MG63 (cell line): Measurements from ENCODE around the gene NUBPL. TPM values are rescaled to one million over a fixed set of nuclear protein-coding genes. Genes with fewer than 3 reads are reported as not detected.
"Not testable (repeated sequence)": the region's sequence is repeated elsewhere in the genome, so short reads cannot be mapped to it uniquely, and the experiment has no call there.

Experiments
- DNase-seq: peaks from one replicate; pipeline ENCODE4 v3.0.0-alpha.2; 2020
- H3K27me3 ChIP-seq: fragments of 250-450 bp; sonication (Bioruptor Pico); 2 replicates; pipeline ENCODE4 v1.5.1; 2020; ENCODE audit warnings: mild to moderate bottlenecking, moderate library complexity
- H3K36me3 ChIP-seq: fragments of 250-450 bp; sonication (Bioruptor Pico); 2 replicates; pipeline ENCODE4 v1.5.1; 2020; ENCODE audit warnings: mild to moderate bottlenecking, moderate library complexity
- H3K4me3 ChIP-seq: fragments of 250-450 bp; sonication (Bioruptor Pico); 2 replicates; pipeline ENCODE4 v1.5.1; 2020; ENCODE audit warnings: mild to moderate bottlenecking, moderate library complexity
- H3K9me3 ChIP-seq: fragments of 250-450 bp; sonication (Bioruptor Pico); 2 replicates; pipeline ENCODE4 v1.5.1; 2020; ENCODE audit warnings: mild to moderate bottlenecking, moderate library complexity
- total RNA-seq: library from RNA; depleted of rRNA; stranded (reverse); fragments of >200 nt; shearing (Covaris generic); gene quantifications from 2 replicates; pipeline ENCODE4 v1.2.3, GENCODE V29; 2014; ENCODE audit warnings: low replicate concordance

The NUBPL gene
- total RNA-seq, 1 experiment from 2014 or later, result 20.6 TPM

DNA sequence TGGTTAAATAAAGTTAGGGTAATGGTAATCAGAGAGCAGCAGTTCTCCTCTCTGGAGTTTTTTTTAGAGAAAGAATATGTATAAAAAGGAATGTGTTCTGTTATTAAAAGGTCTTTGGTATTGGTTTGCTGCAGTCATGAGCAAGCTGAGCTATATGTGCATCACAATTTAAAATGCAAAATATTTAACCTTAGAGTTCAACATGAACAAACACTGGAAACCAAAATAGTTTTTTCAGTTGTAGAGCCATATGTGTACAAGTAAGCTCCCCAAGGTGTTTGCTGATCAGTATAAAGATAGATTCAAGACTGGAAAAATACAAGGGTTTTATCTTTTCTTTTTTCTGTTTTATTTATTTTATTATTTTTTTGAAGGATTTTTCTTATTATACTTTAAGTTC lies 245.0 kb downstream of the NUBPL start:
- no peak for DNase-seq
- H3K36me3 ChIP-seq, result no peaks in the 10 kb centered on the region
- no peak overlapping the region for H3K4me3 ChIP-seq
- H3K9me3 ChIP-seq, result no peaks in the 10 kb centered on the region
- no peaks in the 10 kb centered on the region for H3K27me3 ChIP-seq

DNA sequence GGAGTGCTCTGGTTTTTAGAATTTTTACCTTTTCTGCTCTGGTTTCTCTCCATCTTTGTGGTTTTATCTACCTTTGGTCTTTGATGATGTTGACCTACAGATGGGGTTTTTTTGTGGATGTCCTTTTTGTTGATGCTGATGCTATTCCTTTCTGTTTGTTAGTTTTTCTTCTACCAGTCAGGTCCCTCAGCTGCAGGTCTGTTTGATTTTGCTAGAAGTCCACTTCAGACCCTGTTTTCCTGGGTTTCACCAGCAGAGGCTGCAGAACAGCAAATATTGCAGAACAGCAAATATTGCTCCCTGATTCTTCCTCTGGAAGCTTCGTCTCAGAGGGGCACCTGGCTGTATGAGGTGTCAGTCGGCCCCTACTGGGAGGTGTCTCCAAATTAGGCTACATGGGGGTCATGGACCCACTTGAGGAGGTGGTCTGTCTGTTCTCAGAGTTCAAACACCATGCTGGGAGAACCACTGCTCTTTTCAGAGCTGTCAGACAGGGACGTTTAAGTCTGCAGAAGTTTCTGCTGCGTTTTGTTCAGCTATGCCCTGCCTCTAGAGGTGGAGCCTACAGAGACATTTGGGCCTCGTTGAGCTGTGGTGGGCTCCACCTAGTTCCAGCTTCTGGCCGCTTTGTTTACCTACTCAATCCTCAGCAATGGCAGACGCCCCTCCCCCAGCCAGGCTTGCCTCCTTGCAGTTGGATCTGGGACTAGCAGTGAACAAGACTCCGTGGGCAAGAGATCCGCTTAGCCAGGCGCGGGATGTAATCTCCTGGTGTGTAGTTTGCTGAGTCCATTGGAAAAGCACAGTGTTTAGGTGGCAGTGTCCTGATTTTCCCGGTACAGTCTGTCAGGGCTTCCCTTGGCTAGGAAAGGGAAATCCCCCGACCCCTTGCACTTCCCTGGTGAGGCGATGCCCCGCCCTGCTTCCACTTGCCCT lies 250.8 kb downstream of the NUBPL start:
- not testable (repeated sequence) for H3K4me3 ChIP-seq, H3K27me3 ChIP-seq, H3K9me3 ChIP-seq, H3K36me3 ChIP-seq, DNase-seq

DNA sequence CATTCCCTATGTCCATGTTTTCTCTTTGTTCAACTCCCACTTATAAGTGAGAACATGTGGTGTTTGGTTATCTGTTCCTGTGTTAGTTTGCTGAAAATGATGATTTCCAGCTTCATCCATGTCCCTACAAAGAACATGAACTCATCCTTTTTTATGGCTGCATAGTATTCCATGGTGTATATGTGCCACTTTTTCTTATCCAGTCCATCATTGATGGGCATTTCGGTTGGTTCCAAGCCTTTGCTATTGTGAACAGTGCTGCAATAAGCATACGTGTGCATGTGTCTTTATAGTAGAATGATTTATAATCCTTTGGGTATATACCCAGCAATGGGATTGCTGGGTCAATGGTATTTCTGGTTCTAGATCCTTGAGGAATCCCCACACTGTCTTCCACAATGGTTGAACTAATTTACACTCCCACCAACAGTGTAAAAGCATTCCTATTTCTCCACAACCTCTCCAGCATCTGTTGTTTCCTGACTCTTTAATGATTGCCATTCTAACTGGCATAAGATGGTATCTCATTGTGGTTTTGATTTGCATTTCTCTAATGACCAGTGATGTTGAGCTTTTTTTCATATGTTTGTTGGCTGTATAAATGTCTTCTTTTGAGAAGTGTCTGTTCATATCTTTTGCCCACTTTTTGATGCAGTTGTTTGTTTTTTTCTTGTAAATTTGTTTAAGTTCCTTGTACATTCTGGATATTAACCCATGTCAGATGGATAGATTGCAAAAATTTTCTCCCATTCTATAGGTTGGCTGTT lies 252.7 kb downstream of the NUBPL start:
- not testable (repeated sequence) for DNase-seq, H3K9me3 ChIP-seq, H3K36me3 ChIP-seq, H3K27me3 ChIP-seq, H3K4me3 ChIP-seq

DNA sequence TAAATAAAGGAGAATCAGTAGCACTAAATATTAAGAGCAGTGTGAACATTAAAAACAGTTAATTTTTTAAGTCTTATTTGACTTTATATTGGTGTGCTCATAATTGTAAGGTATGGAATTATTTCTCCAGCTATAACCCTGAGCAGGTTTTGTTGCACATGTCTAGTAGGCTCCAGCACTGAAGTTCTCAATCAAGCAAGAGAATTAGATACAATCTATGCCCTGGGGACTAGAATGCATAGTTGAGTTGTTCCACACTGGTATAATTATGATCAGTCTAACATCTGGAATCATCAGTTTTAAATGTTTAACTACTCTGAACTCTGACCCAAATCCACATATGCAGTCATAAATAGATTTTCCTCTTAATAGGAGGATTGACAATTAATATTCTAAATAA lies 258.1 kb downstream of the NUBPL start:
- no peak for DNase-seq
- no peaks in the 10 kb centered on the region for H3K36me3 ChIP-seq
- no peak overlapping the region for H3K4me3 ChIP-seq
- H3K27me3 ChIP-seq, result no peaks in the 10 kb centered on the region
- no peaks in the 10 kb centered on the region for H3K9me3 ChIP-seq

DNA sequence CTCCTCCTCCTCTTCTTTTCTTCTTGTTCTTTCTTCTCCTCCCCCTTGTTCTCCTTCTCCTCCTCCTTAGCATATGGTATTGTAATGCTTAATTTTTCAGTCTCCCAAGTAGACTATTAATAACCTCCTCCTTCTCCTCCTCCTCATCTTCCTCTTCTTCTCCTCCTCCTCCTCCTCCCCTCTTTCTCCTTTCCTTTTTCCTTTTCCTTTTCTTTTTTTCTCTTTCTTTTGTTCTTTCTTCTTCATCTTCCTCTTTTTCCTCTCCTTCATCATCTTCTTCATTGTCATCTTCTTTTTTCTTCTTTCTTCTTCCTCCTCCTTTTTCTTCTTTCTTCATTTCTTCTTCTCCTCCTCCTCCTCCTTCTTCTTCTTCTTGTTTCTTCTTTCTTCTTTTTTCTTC lies 264.3 kb downstream of the NUBPL start:
- Histone ChIP-seq H3K36me3 (no peaks in the 10 kb centered on the region), H3K9me3 (no peaks in the 10 kb centered on the region), H3K4me3 (no peak overlapping the region), H3K27me3 (no peaks in the 10 kb centered on the region)
- DNase-seq, result no peak

DNA sequence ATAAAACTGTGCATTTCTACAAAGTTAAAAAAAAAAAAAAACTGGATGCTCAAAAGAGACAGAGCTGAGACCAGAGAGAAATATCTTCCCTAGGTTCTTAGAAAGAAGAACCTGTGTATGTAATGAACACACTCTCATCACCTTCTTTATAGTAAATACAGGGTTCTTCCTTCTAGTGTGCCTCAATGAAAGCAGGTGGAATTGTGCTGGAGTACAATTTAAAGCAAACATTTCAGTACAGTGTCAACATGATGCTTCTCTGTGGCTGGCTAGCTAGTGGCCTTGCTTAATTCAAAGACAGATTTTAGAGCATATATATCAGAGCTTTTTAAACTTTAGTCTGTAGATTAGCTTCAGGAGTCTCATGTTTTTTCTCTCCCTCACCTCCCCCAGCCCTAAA lies 266.1 kb downstream of the NUBPL start:
- H3K9me3 ChIP-seq, result no peaks in the 10 kb centered on the region
- no peak overlapping the region for H3K4me3 ChIP-seq
- no peaks in the 10 kb centered on the region for H3K36me3 ChIP-seq
- no peaks in the 10 kb centered on the region for H3K27me3 ChIP-seq
- no peak for DNase-seq

DNA sequence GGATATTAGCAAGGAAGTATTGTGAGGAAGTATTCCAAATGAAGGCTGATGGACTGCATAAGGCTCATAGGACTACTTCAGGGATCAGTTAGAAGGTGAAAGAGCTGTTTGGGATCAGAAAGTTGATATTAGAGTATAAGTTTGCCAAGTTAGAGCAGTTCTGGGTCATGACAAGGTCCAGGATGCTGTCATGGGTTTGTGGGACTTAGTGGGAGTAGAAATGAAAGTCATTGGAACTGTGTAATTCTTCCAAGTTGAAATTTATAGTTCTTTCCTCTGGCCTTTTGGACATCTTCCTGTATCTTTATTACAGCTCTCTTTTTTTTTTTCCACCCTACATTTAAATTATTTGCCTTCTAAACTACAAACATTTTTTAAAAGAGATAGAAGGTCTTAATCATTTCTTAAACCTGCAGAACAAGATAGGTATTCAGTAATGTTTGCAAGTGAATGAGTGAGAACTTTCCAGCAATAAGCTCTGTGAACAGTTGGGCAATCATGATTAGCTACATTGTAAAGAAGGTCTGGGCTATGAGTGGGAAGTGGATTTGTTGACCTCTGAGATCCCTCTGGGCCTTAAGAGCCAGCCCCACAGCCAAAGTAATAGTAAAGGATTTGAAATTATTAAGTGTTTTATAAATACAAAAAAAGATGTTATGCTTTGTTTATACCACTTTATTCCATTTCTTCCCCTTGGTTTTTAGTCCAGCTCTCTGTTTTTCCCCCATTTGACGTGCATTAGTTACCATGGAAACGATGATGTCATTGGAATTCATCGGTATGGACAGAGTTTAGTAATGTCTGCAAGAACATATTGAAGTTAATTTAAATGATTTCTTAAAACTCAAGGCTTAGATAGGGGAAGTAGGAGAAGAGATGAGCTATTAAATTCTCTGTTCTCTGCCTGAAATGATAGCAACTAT lies 268.0 kb downstream of the NUBPL start:
- H3K9me3 ChIP-seq, result no peaks in the 10 kb centered on the region
- no peak overlapping the region for H3K4me3 ChIP-seq
- no peaks in the 10 kb centered on the region for H3K27me3 ChIP-seq
- no peaks in the 10 kb centered on the region for H3K36me3 ChIP-seq
- no peak for DNase-seq

DNA sequence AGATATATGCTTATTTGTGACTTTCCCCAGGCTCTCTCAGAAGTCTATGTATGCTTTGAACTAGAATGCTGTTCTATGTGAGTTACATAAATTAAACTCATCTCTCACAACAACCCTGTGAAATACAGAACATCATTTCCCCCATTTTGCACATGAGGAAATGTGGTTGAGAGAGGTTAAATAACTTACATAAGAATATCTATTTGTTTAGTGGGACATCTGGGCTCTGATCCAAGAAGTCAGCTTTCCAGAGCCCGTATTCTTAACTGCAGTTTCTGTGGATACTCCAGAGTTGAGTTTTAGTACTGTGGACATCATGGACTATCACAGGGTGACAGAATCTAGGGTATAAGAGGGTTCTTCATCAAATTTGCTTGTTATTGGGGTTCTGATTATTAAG lies 273.4 kb downstream of the NUBPL start:
- no peaks in the 10 kb centered on the region for H3K36me3 ChIP-seq
- H3K9me3 ChIP-seq, result no peaks in the 10 kb centered on the region
- no peak for DNase-seq
- no peak overlapping the region for H3K4me3 ChIP-seq
- H3K27me3 ChIP-seq, result no peaks in the 10 kb centered on the region

DNA sequence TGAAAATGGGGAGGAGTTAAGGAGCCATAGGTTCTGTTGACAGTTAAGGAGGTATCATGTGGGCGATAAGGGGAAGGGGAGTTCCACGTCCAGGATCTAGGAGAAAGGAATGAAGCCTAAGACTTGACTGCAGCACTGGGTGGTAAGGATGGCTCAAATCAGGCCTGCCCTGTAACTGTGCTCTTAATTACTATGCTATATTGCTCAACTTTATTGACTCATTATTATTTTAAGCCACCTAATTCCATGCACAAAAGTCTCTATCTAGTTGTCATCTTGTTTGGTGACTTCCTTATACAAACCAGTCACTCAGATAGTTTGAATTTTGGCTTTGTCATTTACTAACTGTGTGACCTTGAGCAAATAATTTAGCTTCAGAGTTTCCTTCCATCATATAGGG lies 273.8 kb downstream of the NUBPL start:
- H3K27me3 ChIP-seq, result no peaks in the 10 kb centered on the region
- no peak for DNase-seq
- H3K36me3 ChIP-seq, result no peaks in the 10 kb centered on the region
- no peak overlapping the region for H3K4me3 ChIP-seq
- H3K9me3 ChIP-seq, result no peaks in the 10 kb centered on the region

DNA sequence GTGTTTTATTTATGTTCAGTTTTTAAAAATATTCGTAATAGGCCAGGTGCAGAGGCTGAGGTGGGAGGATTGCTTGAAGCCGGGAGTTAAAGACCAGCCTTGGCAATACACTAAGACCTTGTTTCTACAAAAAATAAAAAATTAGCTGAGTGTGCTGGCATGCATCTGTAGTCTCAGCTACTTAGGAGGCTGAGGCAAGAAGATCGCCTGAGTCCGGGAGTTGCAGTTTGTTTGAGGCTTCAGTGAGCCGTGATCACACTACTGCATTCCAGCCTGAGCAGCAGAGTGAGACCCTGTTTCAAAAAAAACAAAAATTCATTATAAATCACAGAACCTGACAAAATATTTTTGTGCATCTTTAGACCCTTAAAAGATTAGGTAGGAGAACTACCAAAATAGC lies 275.8 kb downstream of the NUBPL start:
- Histone ChIP-seq H3K4me3 (no peak overlapping the region), H3K36me3 (no peaks in the 10 kb centered on the region), H3K9me3 (no peaks in the 10 kb centered on the region), H3K27me3 (no peaks in the 10 kb centered on the region)
- no peak for DNase-seq

DNA sequence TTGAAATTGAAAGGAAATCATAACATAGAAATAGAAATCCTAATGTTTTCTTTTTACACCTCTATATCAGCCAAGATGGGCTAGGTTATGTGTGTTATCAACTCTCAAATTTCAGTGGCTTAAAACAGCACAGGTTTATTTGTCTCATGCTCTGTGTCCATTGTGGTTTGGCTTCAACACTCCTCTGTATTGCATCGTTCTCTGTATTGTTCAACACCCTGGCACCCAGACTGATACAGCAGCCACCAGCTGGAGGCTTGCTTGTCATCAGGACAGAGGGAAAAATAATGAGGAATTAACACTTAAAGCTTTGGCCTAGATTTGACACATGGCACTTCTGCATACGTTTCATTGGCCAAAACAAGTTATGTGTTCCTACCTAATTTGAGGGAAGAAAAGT lies 281.7 kb downstream of the NUBPL start:
- H3K27me3 ChIP-seq, result no peaks in the 10 kb centered on the region
- no peak overlapping the region for H3K4me3 ChIP-seq
- no peaks in the 10 kb centered on the region for H3K36me3 ChIP-seq
- DNase-seq, result peak; percentile 3
- no peaks in the 10 kb centered on the region for H3K9me3 ChIP-seq

DNA sequence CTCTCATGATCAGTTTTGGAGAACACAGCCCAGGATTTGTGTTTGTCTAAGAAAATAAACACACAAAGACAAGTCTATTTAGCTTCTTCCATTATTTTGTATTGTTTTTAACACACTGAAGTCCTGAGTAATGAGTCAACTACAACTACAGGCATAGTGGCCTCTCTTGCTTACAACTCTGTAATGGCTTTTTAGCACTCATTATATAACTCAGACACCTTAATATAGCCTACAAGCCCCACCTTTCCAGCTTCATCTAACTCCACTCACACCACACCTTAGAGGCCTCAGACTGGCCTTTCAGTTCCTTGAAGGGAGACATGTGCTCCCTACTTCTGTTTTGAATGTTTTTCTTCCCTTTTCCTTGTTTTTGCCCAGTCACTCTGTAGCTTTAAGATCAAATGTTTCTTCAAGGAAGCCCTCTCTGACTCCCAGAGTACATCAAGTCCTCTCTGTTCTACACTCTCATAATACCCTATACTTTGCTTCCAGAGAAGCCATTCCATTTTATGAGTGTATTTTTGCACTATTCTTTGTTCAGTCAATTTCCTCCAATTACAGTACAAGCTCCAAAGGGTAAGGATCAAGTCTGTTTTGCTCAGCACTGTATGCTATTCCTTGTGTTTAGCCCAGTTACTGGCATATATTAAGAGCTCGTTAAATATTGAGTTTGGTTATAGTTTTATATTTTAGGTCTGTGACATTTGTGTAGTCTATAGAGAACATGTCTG lies 282.3 kb downstream of the NUBPL start:
- Histone ChIP-seq H3K27me3 (no peaks in the 10 kb centered on the region), H3K36me3 (no peaks in the 10 kb centered on the region), H3K4me3 (no peak overlapping the region), H3K9me3 (no peaks in the 10 kb centered on the region)
- no peak for DNase-seq

DNA sequence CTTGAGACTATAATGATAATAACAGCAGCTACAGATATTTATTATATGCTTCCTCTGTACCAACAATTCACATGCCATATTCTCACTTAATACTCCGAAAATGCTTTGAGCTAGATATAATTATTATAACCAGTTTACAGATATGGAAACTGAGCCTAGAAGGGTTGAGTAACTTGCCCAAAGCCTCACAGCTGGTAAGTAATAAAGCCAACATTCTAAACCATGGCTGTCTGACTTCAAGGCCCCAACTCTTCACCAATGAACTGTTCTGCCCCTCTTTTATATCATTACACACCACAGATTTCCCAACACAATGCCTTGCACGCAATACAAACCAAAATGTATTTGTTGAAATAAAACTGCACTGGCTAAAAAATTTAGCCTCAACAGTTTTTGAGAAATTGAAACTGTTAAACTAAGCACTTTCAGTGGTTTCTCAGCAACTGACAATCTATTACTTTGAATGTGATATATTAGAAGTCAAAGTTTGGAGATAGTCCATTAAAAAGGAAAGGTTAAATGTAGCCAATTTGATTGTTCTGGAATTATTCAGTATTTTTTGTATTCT lies 293.4 kb downstream of the NUBPL start:
- Histone ChIP-seq H3K4me3 (no peak overlapping the region), H3K9me3 (no peaks in the 10 kb centered on the region), H3K27me3 (no peaks in the 10 kb centered on the region), H3K36me3 (no peaks in the 10 kb centered on the region)
- DNase-seq, result no peak

DNA sequence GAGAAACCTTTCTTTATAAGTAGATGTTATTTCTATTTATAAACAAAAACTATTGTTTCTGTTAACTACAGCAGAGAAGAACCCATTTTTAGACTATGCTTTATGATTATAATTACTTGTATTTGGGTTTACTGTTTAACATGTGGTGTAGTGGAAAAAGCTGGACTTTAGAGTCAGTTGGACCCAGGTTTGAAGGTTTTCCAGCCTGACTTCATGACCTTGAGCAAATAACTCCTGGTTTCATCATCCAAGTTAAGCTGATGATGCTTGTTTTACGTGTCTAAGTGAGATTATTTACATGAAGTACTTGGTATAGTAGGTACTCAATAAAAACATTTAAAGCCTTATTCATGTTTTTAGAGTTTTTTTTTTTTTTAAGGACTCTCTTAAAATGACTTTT lies 294.1 kb downstream of the NUBPL start:
- no peak for DNase-seq
- Histone ChIP-seq H3K4me3 (no peak overlapping the region), H3K9me3 (no peaks in the 10 kb centered on the region), H3K27me3 (no peaks in the 10 kb centered on the region), H3K36me3 (no peaks in the 10 kb centered on the region)

DNA sequence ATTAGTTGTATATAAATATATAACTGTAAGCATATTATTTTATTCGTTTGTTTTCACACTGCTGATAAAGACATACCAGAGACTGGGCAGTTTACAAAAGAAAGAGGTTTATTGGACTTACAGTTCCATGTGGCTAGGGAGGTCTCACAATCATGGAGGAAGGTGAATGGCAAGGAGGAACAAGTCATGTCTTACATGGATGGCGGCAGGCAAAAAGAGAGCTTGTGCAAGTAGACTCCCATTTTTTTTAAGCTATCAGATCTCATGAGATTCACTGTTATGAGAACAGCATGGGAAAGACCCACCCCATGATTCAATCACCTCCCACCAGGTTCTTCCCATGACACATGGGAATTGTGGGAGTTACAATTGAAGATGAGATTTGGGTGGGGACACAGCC lies 294.8 kb downstream of the NUBPL start:
- not testable (repeated sequence) for H3K27me3 ChIP-seq, H3K9me3 ChIP-seq, DNase-seq, H3K4me3 ChIP-seq, H3K36me3 ChIP-seq

DNA sequence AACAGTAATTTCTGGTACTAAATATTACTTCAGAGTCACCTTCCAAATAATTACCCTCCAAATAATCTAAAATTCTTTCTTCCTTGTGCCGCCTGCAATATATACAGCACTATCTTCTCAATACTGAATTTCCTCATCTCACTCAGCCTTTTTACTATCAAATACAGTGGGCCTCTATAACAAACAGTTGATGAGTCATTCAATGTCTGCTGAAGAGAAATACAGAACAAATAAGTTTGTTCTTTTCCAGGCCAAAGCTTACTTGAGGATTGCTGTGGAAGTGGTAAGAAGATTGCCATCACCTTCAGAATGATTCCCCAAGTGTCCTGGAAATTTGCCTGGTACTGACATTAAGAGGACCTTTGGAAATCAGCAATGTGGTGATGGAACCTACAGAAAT lies 297.7 kb downstream of the NUBPL start:
- H3K36me3 ChIP-seq, result no peaks in the 10 kb centered on the region
- no peaks in the 10 kb centered on the region for H3K27me3 ChIP-seq
- no peaks in the 10 kb centered on the region for H3K9me3 ChIP-seq
- DNase-seq, result no peak
- no peak overlapping the region for H3K4me3 ChIP-seq
